SK-N-SH treated with all-trans-retinoic acid at 6 μM for 48 hours (cell line): ENCODE data around the gene UAP1L1.

Source experiments
- ATAC-seq: fragments of 200-7000 bp; cut with Tn5 transposase; 3 replicates; pipeline ENCODE4 v1.9.1; 2020; ENCODE audit warnings: mild to moderate bottlenecking, moderate library complexity
- ARNTL ChIP-seq: fragments of 450-650 bp; formaldehyde crosslinking; IDR thresholded peaks from 2 replicates; pipeline ENCODE4 v1.5.0; 2020; ENCODE audit warnings: low read depth, mild to moderate bottlenecking, moderate library complexity, borderline replicate concordance
- BACH2 ChIP-seq: fragments of 250-450 bp; sonication (Bioruptor Pico); IDR thresholded peaks from 2 replicates; pipeline ENCODE4 v1.9.0; 2021; ENCODE audit warnings: mild to moderate bottlenecking, borderline replicate concordance
- CREB5 ChIP-seq: fragments of 250-450 bp; sonication (Bioruptor Pico); IDR thresholded peaks from 2 replicates; pipeline ENCODE4 v1.5.1; 2020; ENCODE audit warnings: low read depth, mild to moderate bottlenecking, moderate library complexity
- CSDC2 ChIP-seq: fragments of 250-450 bp; sonication (Bioruptor Pico); IDR thresholded peaks from 2 replicates; pipeline ENCODE4 v1.5.0; 2020; ENCODE audit warnings: mild to moderate bottlenecking, moderate library complexity
- CSRNP3 ChIP-seq: fragments of 250-450 bp; sonication (Bioruptor Pico); IDR thresholded peaks from 2 replicates; pipeline ENCODE4 v1.5.1; 2021; ENCODE audit warnings: mild to moderate bottlenecking, moderate library complexity
- GLIS3 ChIP-seq: fragments of 250-450 bp; sonication (Bioruptor Pico); IDR thresholded peaks from 2 replicates; pipeline ENCODE4 v1.5.0; 2020; ENCODE audit warnings: mild to moderate bottlenecking, moderate library complexity
- OSR1 ChIP-seq: fragments of 250-450 bp; sonication (Bioruptor Pico); IDR thresholded peaks from 2 replicates; pipeline ENCODE4 v1.8.0; 2022; ENCODE audit warnings: moderate library complexity, mild to moderate bottlenecking, inconsistent platforms
- POU6F1 ChIP-seq: fragments of 250-450 bp; sonication (Bioruptor Pico); IDR thresholded peaks from 2 replicates; pipeline ENCODE4 v1.8.0; 2021; ENCODE audit warnings: low read depth, mild to moderate bottlenecking, moderate library complexity, borderline replicate concordance
- PPARA ChIP-seq: fragments of 250-450 bp; sonication (Bioruptor Pico); IDR thresholded peaks from 2 replicates; pipeline ENCODE4 v1.5.0; 2020; ENCODE audit warnings: mild to moderate bottlenecking, borderline replicate concordance
- RARB ChIP-seq: fragments of 250-450 bp; sonication (Bioruptor Pico); IDR thresholded peaks from 2 replicates; pipeline ENCODE4 v1.8.0; 2021; ENCODE audit warnings: mild to moderate bottlenecking, moderate library complexity
- TCF4 ChIP-seq: fragments of 250-450 bp; sonication (Bioruptor Pico); IDR thresholded peaks from 2 replicates; pipeline ENCODE4 v1.8.0; 2021; ENCODE audit warnings: mild to moderate bottlenecking, moderate library complexity, borderline replicate concordance
- TOX ChIP-seq: fragments of 250-450 bp; sonication (Bioruptor Pico); IDR thresholded peaks from 2 replicates; pipeline ENCODE4 v1.8.0; 2021; ENCODE audit warnings: mild to moderate bottlenecking, moderate library complexity, borderline replicate concordance
- ZC3H10 ChIP-seq: fragments of 250-450 bp; sonication (Bioruptor Pico); IDR thresholded peaks from 2 replicates; pipeline ENCODE4 v1.5.1; 2021; ENCODE audit warnings: mild to moderate bottlenecking, moderate library complexity
- ZFP3 ChIP-seq: fragments of 250-450 bp; sonication (Bioruptor Pico); IDR thresholded peaks from 2 replicates; pipeline ENCODE4 v1.5.0; 2020; ENCODE audit warnings: mild to moderate bottlenecking, moderate library complexity
- ZFP30 ChIP-seq: fragments of 450-650 bp; formaldehyde crosslinking; IDR thresholded peaks from 2 replicates; pipeline ENCODE4 v1.5.0; 2022; ENCODE audit warnings: mild to moderate bottlenecking, moderate library complexity
- ZNF565 ChIP-seq: fragments of 450-650 bp; formaldehyde crosslinking; conservative IDR thresholded peaks from 2 replicates; pipeline ENCODE4 v1.5.0; 2020; ENCODE audit warnings: low read depth, mild to moderate bottlenecking, moderate library complexity
- ZNF8 ChIP-seq: fragments of 450-650 bp; formaldehyde crosslinking; IDR thresholded peaks from 2 replicates; pipeline ENCODE4 v1.5.0; 2020; ENCODE audit warnings: mild to moderate bottlenecking, moderate library complexity
- TF ChIP-seq, protein P1 (sequence below): fragments of 250-450 bp; sonication (Bioruptor Pico); IDR thresholded peaks from 2 replicates; pipeline ENCODE4 v1.8.0; 2020; ENCODE audit warnings: mild to moderate bottlenecking, moderate library complexity, borderline replicate concordance
- TF ChIP-seq, protein P2 (sequence below): fragments of 250-450 bp; sonication (Bioruptor Pico); IDR thresholded peaks from 2 replicates; pipeline ENCODE4 v1.5.0; 2020; ENCODE audit warnings: mild to moderate bottlenecking, moderate library complexity

Gene UAP1L1

DNA sequence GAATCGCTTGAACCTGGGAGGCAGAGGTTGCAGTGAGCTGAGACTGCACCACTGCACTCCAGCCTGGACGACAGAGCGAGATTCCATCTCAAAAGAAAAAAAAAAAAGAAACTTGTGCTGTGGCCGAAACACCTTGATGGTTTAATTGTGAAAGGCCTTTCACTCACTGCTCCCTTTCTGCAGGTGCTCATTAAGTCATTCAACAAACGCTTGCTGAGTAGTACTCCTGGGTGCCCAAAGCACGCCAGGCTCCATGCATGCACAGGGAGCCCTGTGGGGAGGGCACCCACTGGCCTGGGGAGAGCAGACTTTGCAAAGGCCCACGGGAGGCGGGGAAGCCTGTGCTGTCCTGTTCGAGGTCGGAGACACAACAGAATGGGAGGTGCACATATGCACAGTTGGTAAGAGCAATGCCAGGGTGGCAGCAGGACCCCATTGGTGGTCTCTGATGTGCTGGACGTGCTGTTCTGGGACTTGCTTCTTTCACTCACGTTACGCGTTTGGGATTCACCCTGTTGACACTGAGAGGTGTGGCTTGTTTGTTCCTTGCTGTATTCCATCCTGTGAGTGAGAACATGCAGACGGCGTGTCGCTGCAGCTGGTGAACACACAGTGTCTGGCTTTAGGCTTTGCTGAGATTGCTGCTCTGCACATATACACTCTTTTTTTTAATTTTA, 20.4 kb upstream of the UAP1L1 start:
- TF ChIP-seq POU6F1 (CRISPR knock-in tag): no peak
- no peak for TF ChIP-seq ZFP30 (CRISPR knock-in tag)
- no peak for TF ChIP-seq ZFP3 (CRISPR knock-in tag)
- no peak for TF ChIP-seq TCF4 (CRISPR knock-in tag)
- TF ChIP-seq, protein P1, sequence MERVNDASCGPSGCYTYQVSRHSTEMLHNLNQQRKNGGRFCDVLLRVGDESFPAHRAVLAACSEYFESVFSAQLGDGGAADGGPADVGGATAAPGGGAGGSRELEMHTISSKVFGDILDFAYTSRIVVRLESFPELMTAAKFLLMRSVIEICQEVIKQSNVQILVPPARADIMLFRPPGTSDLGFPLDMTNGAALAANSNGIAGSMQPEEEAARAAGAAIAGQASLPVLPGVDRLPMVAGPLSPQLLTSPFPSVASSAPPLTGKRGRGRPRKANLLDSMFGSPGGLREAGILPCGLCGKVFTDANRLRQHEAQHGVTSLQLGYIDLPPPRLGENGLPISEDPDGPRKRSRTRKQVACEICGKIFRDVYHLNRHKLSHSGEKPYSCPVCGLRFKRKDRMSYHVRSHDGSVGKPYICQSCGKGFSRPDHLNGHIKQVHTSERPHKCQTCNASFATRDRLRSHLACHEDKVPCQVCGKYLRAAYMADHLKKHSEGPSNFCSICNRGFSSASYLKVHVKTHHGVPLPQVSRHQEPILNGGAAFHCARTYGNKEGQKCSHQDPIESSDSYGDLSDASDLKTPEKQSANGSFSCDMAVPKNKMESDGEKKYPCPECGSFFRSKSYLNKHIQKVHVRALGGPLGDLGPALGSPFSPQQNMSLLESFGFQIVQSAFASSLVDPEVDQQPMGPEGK (CRISPR knock-in tag): no peak
- TF ChIP-seq ZNF565 (CRISPR knock-in tag): no peak
- TF ChIP-seq ZC3H10 (CRISPR knock-in tag): no peak
- no peak for TF ChIP-seq PPARA (CRISPR knock-in tag)
- no peak for TF ChIP-seq RARB (CRISPR knock-in tag)
- no peak for TF ChIP-seq TOX (CRISPR knock-in tag)
- TF ChIP-seq ARNTL (CRISPR knock-in tag): no peak
- no peak for TF ChIP-seq CSDC2 (CRISPR knock-in tag)
- TF ChIP-seq ZNF8: no peak
- ATAC-seq: no peak

- no peak for ATAC-seq
- TF ChIP-seq ARNTL (CRISPR knock-in tag) (no peak), BACH2 (CRISPR knock-in tag) (no peak), ZNF565 (CRISPR knock-in tag) (no peak)
These were observed 19.8 kb upstream of the UAP1L1 start for GRCh38 chr9:137057545-137057944.

- TF ChIP-seq POU6F1 (CRISPR knock-in tag) (no peak), PPARA (CRISPR knock-in tag) (no peak), TOX (CRISPR knock-in tag) (no peak), BACH2 (CRISPR knock-in tag) (no peak), CSRNP3 (CRISPR knock-in tag) (no peak), ZFP30 (CRISPR knock-in tag) (no peak), ARNTL (CRISPR knock-in tag) (no peak), CREB5 (CRISPR knock-in tag) (no peak), CSDC2 (CRISPR knock-in tag) (no peak), GLIS3 (CRISPR knock-in tag) (no peak), ZFP3 (CRISPR knock-in tag) (no peak), OSR1 (CRISPR knock-in tag) (no peak)
- TF ChIP-seq, protein P1 (CRISPR knock-in tag): no peak
- TF ChIP-seq, protein P2, sequence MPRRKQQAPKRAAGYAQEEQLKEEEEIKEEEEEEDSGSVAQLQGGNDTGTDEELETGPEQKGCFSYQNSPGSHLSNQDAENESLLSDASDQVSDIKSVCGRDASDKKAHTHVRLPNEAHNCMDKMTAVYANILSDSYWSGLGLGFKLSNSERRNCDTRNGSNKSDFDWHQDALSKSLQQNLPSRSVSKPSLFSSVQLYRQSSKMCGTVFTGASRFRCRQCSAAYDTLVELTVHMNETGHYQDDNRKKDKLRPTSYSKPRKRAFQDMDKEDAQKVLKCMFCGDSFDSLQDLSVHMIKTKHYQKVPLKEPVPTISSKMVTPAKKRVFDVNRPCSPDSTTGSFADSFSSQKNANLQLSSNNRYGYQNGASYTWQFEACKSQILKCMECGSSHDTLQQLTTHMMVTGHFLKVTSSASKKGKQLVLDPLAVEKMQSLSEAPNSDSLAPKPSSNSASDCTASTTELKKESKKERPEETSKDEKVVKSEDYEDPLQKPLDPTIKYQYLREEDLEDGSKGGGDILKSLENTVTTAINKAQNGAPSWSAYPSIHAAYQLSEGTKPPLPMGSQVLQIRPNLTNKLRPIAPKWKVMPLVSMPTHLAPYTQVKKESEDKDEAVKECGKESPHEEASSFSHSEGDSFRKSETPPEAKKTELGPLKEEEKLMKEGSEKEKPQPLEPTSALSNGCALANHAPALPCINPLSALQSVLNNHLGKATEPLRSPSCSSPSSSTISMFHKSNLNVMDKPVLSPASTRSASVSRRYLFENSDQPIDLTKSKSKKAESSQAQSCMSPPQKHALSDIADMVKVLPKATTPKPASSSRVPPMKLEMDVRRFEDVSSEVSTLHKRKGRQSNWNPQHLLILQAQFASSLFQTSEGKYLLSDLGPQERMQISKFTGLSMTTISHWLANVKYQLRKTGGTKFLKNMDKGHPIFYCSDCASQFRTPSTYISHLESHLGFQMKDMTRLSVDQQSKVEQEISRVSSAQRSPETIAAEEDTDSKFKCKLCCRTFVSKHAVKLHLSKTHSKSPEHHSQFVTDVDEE: no peak
- ATAC-seq: no peak
These were observed 18.6 kb upstream of the UAP1L1 start for GRCh38 chr9:137058521-137059234.
